NCI-H1092 treated with DMSO at 0.1 percent for 48 hours (cell line): ENCODE results near the gene CHN2.
A peak's percentile ranks its signal among the peaks of the same experiment; 100 is the strongest.

ENCODE experiments used
- DNase-seq: peaks from one replicate; lab custom pipeline; 2025; lab: John Stamatoyannopoulos, UW

CHN2 gene

DNA sequence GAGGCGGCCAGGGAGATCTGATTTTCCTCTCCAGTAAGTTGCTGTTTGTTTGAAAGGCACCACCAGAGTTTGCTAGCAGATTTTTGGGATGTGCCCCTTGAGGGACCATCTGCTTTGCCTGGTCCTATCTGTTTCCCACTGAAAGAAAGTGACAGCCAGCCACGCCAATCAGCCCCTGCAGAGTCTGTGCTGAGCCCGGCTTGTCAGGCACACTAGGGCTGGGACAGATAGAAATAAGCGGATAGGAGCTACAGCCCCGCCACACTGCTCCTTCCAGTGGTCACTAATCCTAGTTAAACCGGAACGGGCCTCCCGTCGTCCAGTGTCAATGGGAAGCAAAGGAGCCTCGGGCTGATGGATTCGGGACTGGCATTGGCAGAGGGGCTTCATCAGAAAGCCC lies 207.2 kb downstream of the CHN2 start:
- no peak for DNase-seq

DNA sequence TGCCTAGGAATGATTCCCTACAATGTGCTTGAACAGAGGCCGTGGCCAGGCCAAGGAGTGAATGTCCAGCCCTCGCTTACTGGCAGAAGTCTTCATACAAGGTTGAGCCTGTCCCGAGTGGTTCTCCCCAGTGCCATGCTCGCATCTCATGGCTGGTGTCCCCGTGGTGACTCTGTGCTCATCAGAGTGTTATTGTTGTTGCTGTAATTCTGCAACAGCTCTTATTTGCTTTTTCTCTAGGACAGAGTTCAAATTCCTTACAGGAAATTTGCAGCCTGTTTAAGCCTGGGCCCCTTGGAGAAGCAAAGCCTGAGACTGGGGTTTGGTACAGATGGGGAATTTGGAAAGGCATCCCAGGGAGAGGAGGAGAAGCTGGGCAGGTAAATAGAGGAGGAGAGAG lies 211.3 kb downstream of the CHN2 start:
- no peak for DNase-seq

DNA sequence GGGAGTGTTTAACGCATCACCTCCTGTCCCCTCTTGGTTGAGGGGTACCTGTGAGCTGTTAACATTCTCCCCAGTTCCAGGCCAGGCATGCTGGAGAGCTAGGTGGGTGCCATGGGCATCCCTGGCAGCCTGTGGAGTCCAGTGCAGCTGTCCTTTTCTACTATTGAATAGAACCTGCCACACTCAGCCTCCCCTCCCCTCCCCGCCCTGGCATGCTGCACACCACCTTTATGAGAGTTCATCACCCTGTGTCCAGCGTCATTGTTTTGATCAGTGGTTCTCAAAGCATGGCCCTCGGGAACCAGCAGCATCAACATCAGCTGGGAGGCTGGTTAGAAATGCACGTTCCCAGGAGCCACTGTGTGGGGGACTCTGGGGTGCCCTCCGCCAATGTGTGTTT lies 211.8 kb downstream of the CHN2 start:
- no peak for DNase-seq

DNA sequence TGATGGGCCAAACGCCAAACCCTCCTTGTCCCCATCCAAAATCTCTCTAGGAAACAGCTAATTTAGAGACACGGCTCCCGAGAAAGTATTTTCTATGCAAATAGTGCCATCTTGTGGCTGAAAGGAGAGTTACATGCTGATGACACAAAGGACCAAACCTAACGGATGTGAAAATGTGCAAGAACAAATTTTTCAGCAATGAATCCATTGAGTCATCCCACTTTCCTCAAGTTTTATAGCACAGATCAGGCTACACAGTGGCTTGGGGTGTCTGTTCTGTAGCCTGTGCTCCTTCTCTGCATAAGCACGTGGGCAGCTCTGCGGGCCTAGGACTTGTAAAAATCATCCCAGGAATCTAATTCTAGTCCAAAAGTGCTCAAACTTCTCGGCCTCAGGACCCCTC lies 214.3 kb downstream of the CHN2 start:
- DNase-seq: peak; percentile 89

DNA sequence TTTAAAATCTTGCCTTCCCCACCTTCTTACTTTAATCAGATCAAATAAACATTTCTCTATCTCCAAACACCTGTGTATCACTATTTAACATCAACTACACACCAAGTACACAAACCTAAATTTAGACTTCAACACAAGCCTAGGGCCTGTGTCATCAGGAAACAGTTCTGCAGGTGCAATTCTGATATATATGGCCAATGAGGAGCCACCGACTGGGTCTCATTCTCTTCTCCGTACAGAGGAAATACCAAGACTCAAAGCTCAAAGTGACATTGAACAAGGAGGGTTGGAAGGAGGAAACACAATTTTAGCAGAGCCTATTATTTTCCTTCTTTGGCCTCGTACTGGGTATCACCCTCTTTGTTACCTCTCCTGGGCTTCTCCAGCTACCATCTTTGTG lies 216.4 kb downstream of the CHN2 start:
- no peak for DNase-seq

DNA sequence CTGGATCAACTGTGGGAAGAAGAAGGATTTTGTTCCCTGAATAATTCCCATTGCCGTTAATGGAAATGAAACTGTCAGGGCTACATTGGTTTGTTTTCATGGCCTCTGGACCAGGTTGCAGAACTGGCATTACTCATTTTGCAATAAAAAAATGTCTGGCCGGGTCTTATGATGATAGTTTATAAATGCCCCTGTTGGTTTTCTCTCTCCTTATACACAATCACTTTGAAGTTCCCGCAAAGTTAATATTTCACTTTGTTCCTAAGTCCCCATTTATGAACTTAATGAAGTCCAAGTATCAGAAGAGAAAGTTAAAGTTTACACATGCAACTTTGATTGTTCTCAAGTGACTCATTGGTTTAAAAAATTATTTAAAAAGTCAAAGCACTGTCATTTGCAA lies 218.3 kb downstream of the CHN2 start:
- DNase-seq: no peak

DNA sequence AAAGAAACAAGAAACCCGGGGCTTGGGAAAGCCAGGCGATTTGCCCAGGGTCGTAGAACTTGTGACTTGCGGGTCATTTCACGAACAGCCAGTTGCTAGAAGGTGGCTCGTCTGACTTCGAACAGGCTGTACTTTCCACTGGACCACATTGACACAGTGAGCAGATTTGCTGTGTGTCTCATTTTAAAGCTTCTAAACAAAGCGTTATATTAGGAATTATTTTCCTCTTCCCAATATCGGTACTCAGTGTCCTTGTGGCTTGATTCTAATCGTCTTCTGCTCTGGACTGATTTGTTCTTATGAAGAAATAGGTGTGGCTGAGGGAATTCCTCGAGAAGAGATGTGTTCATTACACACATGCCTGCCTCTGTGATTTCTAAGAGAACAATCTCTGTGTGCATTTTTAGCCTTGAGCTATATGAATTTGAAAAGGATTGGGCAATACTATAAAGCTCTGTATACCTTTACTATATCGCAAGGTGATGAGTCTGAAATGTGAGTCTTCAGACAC lies 219.1 kb downstream of the CHN2 start:
- DNase-seq: no peak

DNA sequence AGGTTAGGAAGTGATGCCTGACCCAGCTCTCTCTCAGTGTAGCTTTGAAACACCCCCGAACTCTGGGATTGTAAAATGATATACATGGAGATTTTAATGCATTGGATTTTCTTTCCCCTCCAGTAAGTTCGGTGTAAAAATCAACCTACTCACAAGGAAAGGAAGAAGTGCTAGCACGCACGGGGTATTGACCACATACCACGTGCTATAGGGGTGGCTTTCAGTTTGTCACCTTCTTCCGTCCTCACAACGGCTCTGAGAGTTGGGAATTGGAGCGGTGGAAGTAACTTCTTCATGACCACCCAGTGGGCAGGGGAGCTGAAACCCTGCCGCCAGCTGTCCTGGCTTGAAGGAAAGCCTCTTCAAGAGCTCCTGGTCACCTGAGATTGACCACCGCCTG lies 219.6 kb downstream of the CHN2 start:
- no peak for DNase-seq

DNA sequence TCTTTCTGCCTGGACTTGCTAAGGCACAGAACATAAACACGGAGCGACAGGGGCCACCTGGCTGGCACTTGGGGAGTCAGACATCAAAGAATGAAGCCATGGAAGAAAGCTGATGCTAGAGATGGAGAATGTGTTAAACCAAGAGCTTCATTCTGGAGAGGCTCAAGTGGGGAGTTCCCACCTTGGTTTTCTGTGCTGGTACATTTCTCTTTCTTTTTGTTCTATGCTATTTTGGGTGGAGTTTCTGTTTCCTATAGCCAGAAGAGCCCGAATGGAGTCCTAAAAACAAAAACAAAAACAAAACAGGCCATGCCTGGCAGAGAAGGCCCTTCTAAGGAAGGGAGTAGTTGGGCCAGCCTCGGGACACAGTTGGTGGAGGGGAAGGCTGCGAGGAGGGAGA lies 220.6 kb downstream of the CHN2 start:
- DNase-seq: no peak

DNA sequence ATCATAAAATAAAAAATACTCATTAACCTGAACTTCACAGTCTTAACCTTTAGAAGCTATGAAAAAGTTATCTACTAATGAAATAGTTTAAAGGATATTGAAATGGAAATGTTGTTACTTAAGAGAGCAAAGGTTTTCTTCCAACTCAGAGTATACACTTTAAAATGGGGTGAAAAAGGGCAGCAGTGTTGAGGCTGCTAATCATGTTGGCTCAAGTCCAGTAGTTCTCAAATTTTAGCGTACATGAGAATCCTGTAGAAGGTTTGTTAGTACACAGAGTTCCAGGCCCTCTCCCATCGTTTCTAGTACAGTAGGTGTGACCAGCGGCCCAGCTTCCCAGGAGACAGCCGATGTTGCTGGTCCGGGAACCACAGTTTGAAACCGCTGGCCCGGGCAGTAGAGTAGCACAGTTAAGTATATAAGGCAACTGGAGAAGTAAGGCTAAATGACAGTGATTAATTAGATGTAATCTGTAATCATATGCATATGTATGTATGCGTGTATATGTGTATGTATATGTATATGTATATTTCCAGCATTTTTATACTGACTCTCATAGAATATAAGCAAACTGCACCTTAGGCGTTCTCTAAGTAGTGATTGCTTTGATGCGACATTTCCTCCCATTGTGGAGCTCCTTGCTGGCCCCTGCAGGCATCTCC lies 221.8 kb downstream of the CHN2 start:
- no peak for DNase-seq

DNA sequence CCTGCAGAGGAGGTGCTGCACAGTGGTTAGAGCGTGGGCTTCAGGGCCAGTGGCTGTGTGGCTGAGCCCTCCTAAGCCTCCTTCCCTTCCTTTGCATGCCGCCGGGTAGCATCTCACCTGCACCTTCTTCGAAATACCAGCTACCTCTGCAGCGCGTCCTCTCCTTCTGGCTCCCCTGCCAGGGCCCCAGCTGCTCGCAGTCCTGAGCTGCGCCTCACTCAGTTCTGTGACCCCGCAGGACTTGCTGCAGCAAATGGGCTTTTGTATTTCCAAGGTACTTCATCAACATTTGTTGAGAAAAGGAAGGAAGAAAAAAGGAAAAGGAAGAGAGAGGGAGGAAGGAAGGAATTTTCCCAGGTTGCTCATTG lies 222.3 kb downstream of the CHN2 start:
- DNase-seq: no peak

DNA sequence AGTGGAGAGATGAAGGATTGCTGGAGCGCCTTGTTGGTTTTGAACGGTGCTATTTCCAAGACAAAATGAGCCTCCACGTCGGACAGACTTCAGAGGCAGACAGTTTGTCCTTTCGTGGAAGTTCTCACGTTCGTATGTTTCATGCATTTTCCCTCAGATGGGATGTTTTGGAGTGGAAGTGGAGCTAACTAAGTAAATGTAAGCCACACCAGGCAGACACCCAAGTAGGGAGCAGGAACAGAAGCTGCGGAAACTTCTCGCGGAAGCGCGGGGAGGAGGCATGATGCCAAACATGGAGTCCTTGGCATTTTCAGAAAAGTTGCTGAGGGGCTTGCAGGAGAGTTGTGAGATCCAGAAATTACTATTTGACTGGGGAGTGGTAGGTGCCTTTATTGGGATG lies 223.5 kb downstream of the CHN2 start:
- DNase-seq: no peak

DNA sequence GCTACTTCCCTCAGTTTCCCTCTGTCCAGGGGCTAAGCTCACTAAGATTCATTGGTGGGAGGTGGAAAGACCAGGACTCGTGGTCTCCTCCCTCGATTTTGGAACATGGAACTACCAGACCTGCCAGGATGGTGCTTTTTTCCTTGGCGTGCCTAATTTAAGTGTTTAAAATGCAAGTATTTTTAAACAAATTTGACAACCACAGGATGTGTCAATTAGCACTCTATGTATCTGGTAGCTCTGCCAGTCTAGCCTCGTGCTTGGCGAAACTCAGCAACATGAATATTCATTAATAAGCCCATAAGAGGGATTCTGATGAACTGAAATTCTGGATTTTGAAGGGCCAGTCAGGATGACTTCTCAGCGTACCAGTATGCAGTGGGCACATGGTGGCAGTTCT lies 224.1 kb downstream of the CHN2 start:
- no peak for DNase-seq

DNA sequence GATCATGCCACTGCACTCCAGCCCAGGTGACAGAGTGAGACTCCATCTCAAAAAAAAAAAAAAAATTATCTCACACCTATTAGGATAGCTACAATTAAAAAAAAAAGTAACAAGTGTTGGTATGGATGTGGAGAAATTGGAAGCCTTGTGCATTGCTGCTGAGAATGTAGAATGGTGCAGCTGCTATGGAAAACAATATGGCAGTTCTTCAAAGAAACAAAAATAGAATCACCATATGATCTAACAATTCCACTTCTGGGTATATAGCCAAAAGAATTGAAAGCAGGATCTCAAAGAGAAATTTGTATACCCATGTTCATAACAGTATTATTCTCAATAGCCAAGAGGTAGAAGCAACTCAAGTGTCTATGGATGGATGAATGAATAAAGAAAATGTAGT lies 225.4 kb downstream of the CHN2 start:
- no peak for DNase-seq

DNA sequence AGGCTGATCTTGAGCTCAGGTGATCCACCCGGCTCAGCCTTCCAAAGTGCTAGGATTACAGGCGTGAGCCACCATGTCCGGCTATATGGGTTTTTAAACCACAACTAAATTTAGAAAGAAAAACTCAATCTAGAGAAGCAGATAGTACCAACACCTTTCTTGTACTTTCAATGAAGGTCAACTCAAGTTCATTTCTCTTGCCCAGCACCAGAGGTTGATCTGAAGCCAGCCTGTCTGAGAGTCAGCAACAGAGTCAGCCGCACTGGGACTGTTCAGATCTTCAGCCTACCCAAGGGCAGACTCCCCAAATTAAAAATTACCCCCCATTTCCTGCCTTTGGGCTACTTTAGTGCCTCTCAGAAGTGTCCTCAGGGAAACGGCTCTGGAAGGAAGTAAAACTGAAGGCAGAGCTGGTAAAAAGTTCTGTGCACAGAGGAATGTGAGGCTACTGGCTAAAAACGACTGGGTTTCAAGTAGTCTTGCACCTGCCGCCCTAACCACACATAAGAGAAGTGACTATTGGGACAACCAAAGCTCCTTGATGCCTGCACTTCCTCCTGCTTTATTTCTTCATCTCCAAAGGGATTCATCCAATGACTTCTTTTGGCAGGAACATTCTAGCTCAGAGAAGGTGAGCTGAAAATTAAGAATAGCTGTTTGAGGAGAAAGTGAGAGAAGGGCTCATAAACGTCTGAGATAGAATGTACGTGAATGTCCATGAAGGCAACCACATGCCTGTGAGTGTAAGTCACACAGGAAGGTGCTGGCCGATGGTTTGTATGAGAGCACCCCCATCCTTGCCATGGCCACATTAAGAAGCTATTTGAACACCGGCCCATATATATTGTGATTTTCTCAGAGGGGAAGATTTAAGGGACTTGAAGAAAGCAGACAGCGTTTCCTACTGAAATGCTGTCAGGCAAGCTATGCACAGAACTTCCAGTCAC lies 226.7 kb downstream of the CHN2 start:
- DNase-seq: no peak

DNA sequence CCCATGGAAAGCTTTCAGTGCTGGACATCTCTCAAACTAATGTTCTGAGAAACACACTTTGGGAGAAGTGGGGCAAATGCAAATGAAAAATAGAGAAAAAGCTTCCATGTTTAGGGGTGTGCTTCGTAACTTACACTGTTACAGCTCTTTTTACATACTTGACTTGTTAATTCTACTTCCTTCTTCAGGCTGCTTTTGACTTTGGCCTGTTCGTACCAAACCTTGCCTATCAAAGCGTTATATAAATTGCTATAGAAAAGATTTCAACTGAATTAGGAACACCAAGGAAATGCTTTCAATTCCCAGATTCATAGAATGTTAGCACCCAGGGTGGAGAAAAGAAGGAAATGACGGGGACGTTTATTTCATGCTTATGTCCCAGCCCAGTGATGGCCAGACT lies 228.3 kb downstream of the CHN2 start:
- no peak for DNase-seq

DNA sequence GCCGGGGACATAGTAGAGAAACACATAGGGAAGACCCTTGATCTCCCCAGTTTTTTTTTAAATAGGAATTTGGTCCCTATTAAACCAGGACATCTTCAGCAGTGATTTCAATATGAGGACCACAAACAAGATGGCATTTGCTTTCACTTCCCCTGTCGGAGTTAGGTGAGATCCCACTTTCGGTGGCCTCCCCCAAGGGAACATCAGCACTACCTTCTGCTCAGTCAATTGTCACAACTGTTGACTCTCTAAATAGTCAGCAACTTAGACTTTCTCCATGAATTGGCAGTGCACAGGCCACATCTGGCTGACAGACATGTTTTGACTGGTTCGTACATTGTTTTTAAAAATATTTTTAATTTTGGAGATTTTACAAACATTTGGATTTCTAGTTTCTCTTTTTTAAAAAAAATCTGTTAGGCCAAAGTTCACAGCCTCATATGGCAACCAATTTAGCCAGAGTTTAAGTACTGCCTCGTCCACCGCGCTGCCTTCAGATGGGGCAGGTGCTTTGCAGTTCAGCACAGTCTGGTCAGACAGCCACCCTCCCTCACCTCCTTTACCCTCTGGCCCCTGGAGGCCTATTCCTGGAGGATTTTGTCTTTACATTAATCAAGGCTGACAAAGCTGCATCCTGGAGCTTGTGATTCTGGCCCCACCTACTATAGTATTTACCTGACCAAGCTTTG lies 229.9 kb downstream of the CHN2 start:
- DNase-seq: no peak

DNA sequence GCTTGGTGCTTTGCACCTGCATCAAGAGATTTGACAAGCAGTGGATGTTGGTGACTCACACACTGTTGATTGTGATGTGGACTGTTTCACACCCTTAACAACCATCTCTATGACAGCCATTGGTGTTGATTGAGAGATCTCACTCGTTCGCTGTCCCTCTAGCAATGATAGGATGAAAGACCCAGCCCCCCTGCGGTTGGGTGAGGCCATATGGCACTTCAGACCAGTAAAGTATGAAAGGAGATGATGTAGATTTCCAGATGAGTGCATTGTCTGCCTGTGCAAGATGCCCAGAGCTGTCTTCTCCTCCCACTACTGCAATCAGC lies 230.4 kb downstream of the CHN2 start:
- no peak for DNase-seq

DNA sequence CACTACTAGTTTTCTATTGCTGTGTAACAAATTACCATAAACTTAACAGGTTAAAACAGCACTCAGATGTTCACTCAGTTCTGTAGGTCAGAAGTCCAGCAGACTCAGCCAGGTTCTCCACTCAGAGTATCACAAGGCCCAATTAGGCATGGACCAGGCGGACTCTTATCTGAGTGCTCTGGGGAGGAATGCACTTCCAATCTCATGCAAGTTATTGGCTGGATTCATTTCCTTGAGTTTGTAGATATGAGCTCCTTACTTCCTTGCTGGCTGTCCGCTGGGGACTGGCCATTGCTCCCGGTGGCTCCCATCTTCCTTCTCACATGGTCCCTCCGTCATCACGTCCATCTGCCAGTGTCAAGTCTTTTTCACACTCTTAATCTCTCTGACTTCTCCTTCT lies 232.0 kb downstream of the CHN2 start:
- DNase-seq: no peak

DNA sequence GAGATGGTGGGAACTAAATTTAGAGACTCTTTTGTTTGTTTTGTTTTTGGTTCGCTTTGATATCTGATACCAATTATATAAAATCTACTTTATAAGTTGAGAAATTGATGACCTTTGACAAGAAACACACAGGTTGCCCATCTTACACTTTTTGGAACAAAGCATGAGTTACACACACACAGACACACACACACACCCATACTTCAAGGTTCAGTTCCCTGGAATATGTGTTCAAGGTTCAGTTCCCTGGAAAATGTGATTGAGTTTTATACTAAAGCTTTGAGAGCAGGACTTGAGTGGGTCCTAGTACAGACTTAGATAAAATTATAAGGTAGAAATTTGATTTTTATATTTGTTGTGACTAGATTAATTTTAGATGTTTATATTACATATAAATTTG lies 234.8 kb downstream of the CHN2 start:
- DNase-seq: no peak

DNA sequence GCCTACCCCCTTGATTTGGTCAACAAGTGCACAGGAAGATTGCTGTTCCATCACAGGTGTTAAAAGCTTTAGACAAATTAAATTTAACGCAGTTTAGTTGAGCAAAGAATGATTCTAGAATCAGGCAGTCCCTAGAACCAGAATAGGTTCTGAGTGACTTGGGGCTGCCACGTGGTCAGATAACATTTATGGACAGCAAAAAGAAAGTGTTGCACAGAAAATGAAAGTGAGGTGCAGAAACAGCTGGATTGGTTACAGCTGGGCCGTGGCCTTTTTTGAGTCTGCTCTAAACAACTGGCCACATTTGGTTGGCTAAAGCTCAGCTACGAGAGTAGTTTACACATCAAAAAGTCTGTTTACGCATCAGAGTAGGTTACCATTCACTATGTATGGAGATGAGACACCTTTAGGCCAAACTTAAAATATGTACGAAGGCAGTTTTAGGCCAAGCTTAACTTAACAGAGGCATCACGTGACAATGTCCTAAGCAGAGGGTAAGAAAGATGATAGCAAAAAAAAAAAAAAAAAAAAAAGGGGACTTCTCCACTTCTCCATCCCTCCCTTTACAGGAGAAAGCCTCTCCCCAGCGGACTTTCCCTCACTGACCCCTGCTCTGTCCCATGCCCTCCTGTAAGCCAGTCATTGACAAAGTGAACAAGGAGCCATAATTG lies 235.8 kb downstream of the CHN2 start:
- no peak for DNase-seq

DNA sequence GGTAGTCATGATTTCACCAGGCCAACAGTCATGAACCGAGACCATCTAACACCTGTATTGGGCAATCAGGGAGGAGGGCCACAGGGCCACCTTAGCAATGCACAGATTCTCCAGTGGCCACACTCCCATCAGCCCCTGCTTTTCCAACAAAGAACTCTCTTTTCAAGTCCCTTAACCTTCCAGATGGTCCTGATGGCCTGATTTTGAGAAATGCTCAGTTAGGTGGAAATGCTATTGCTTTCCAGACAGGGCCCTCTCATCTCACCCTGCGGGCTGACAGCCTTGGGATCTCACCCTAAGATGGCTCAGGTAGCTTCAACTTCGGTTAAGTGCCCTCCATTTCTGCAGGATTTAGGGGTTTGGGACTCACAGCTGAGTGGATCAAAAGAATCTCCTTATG lies 237.1 kb downstream of the CHN2 start:
- no peak for DNase-seq

DNA sequence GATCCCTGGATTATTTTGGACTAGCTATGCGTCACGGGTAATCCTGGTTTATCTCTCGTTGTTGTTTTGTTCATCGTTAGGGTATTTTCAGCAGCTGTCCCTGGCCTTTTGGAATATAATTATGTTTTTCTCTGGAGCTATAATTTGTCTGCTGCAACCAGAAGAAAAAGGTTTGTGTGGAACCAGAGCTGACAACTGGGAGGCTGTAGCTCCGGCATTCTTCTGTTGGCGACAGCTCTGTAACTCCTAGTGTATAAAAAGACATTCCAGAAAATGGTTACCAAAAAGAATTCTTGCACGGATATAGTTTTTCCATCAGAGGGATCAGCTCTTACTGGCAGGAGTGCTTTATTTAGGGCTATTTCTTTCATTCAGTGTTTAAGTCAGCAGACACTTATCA lies 238.1 kb downstream of the CHN2 start:
- no peak for DNase-seq
